GM04503 (cell line): ENCODE measurements around the gene RASSF1.

Experiments used
- DNase-seq: peaks from one replicate; pipeline ENCODE4 v3.0.0-alpha.2; 2012; ENCODE audit warnings: low read depth

RASSF1 gene

GRCh38 chr3:50342813-50343633, 2.4 kb upstream of the RASSF1 start:
- no peak for DNase-seq

- no peak for DNase-seq
Measured at GRCh38 chr3:50341996-50342650, 1.5 kb upstream of the RASSF1 start.

- DNase-seq, result no peak
Measured at GRCh38 chr3:50341537-50341936, 901 bp upstream of the RASSF1 start.

GRCh38 chr3:50340147-50340447, 539 bp downstream of the RASSF1 start:
- DNase-seq, result no peak

GRCh38 chr3:50339485-50340146, 1.0 kb downstream of the RASSF1 start:
- no peak for DNase-seq

- DNase-seq, result no peak
Measured at GRCh38 chr3:50338965-50339364, 1.7 kb downstream of the RASSF1 start.

GRCh38 chr3:50337175-50337861, 3.3 kb downstream of the RASSF1 start:
- peak; percentile 93 for DNase-seq

GRCh38 chr3:50336452-50337174, 4.0 kb downstream of the RASSF1 start:
- no peak for DNase-seq

GRCh38 chr3:50334339-50335075, 6.1 kb downstream of the RASSF1 start:
- no peak for DNase-seq

GRCh38 chr3:50333744-50334328, 6.8 kb downstream of the RASSF1 start:
- no peak for DNase-seq

GRCh38 chr3:50331364-50331907, 9.2 kb downstream of the RASSF1 start:
- DNase-seq, result no peak

- DNase-seq, result no peak
Measured at GRCh38 chr3:50330330-50330729, 10.3 kb downstream of the RASSF1 start.

- DNase-seq, result peak; percentile 71
Measured at GRCh38 chr3:50327943-50328691, 12.5 kb downstream of the RASSF1 start, which contains the start of gene TUSC2. TSS of gene TUSC2 (minus strand) at chr3:50328223. CDS start at chr3:50328099, 124 bp downstream.

GRCh38 chr3:50327129-50327528, 13.5 kb downstream of the RASSF1 start:
- DNase-seq, result no peak

- no peak for DNase-seq
Measured at GRCh38 chr3:50326182-50326541, 14.5 kb downstream of the RASSF1 start.

GRCh38 chr3:50325497-50326181, 15.0 kb downstream of the RASSF1 start:
- DNase-seq, result no peak

- DNase-seq, result no peak
Measured at GRCh38 chr3:50325113-50325480, 15.5 kb downstream of the RASSF1 start.

- no peak for DNase-seq
Measured at GRCh38 chr3:50324351-50325112, 16.1 kb downstream of the RASSF1 start.
